GM12878 (cell line): ENCODE data around the gene DRD3. TPM values are rescaled to one million over a fixed set of nuclear protein-coding genes. Genes with fewer than 3 reads are reported as not detected.

Experiments used
- ATAC-seq: fragments of 200-7000 bp; cut with Tn5 transposase; 3 replicates; pipeline ENCODE4 v1.9.1; 2020; ENCODE audit warnings: mild to moderate bottlenecking, moderate library complexity
- BruUV-seq: library from RNA; stranded (reverse); fragments of 400-500 nt; replicated peaks from 2 replicates; lab custom pipeline; 2021; lab: Mats Ljungman, UMichigan
- CTCF ChIA-PET: fragments of 300-600 bp; sonication (Branson Sonifier 250); formaldehyde crosslinking; extraction: SDS; loops from one replicate; lab custom pipeline; 2021; ENCODE audit warnings: inconsistent platforms; lab: Yijun Ruan, JAX
- POLR2A ChIA-PET: fragments of 350-600 bp; formaldehyde crosslinking; extraction: SDS; loops from one replicate; lab custom pipeline; 2021; ENCODE audit warnings: inconsistent platforms; lab: Charles Lee
- RAD21 ChIA-PET: fragments of 300-600 bp; sonication (Branson Sonifier 250); formaldehyde crosslinking; loops from one replicate; lab custom pipeline; 2023; ENCODE audit warnings: antibody characterized with exemption; ENCODE audit not compliant: unreplicated experiment; lab: Charles Lee
- SMC1A ChIA-PET: fragments of 300-600 bp; sonication (Branson Sonifier 250); formaldehyde crosslinking; loops from one replicate; lab custom pipeline; 2023; ENCODE audit not compliant: unreplicated experiment, uncharacterized antibody; lab: Charles Lee
- DNase-seq: peaks from one replicate; pipeline ENCODE4 v3.0.0-alpha.2; 2011; ENCODE audit warnings: low read depth, low spot score
- FAIRE-seq: peaks from 3 replicates; lab custom pipeline; 2011; peaks lifted over from hg19 to GRCh38; lab: Jason Lieb, UNC
- H2AFZ ChIP-seq: 2 replicates; pipeline ENCODE4 v1.6.0; 2011; ENCODE audit warnings: low read depth, low read length, control low read depth; ENCODE audit not compliant: control insufficient read depth
- H3K27ac ChIP-seq: 2 replicates; pipeline ENCODE4 v1.5.1; 2011; ENCODE audit warnings: control low read depth; ENCODE audit not compliant: control insufficient read depth, insufficient read depth
- H3K27me3 ChIP-seq, 2 experiments: replicated peaks in 1 of 2; 2 replicates each; pipeline versions ENCODE4 v1.6.0 to v1.6.1; 2011; ENCODE audit warnings: low read length in 1 of 2; ENCODE audit not compliant: control insufficient read depth in 2 of 2, insufficient read depth in 2 of 2
- H3K36me3 ChIP-seq, 2 experiments: 2 replicates each; pipeline ENCODE4 v1.5.1; 2011; ENCODE audit warnings: low read length in 1 of 2; ENCODE audit not compliant: control insufficient read depth in 2 of 2, insufficient read depth in 2 of 2
- H3K4me1 ChIP-seq: 2 replicates; pipeline ENCODE4 v1.6.1; 2011; ENCODE audit warnings: mild to moderate bottlenecking, low read length, moderate library complexity, mixed read lengths; ENCODE audit not compliant: control insufficient read depth, insufficient read depth
- H3K4me2 ChIP-seq: 2 replicates; pipeline ENCODE4 v1.6.0; 2011; ENCODE audit warnings: control low read depth; ENCODE audit not compliant: control insufficient read depth, insufficient read depth
- H3K4me3 ChIP-seq: fragments of 200-600 bp; sonication (generic); 2 replicates; pipeline ENCODE4 v1.5.1; 2016
- H3K79me2 ChIP-seq: 2 replicates; pipeline ENCODE4 v1.6.0; 2011; ENCODE audit warnings: low read length; ENCODE audit not compliant: control insufficient read depth, insufficient read depth
- H3K9ac ChIP-seq: 2 replicates; pipeline ENCODE4 v1.8.0; 2011; ENCODE audit warnings: low read length, control low read depth, mixed read lengths; ENCODE audit not compliant: control insufficient read depth, insufficient read depth
- H3K9me3 ChIP-seq: replicated peaks from 3 replicates; pipeline ENCODE4 v1.5.1; 2011; ENCODE audit warnings: mild to moderate bottlenecking, low read length; ENCODE audit not compliant: control insufficient read depth, insufficient read depth
- H4K20me1 ChIP-seq: 2 replicates; pipeline ENCODE4 v1.6.0; 2011; ENCODE audit not compliant: control insufficient read depth, insufficient read depth
- ETV6 ChIP-seq, 2 experiments: fragments of 450-650 bp in 1 of 2; IDR thresholded peaks in 1 of 2; conservative IDR thresholded peaks in 1 of 2; 2 replicates each; pipeline ENCODE4 v1.6.1; 2014; ENCODE audit warnings: antibody characterized with exemption in 1 of 2, borderline replicate concordance in 1 of 2, low read depth in 1 of 2, mild to moderate bottlenecking in 1 of 2, moderate library complexity in 1 of 2
- HSF1 ChIP-seq: fragments of 150-350 bp; IDR thresholded peaks from 2 replicates; pipeline ENCODE4 v1.6.1; 2014; ENCODE audit warnings: mild to moderate bottlenecking, low read depth, low read length
- SPI1 ChIP-seq: IDR thresholded peaks from 2 replicates; pipeline ENCODE4 v1.6.1; 2011; ENCODE audit warnings: low read depth, mild to moderate bottlenecking, low read length, moderate library complexity, borderline replicate concordance; ENCODE audit not compliant: insufficient read depth
- WGBS: methylation state at CpG from one replicate; pipeline ENCODE4 v1.1.6; 2016; ENCODE audit warnings: low lambda C conversion rate; ENCODE audit not compliant: insufficient replicate concordance, insufficient coverage; ENCODE audit errors: missing lambda C conversion rate; 5-methylcytosine and 5-hydroxymethylcytosine counted together
- in situ Hi-C: fragments of 300-500 bp; cut with MboI; formaldehyde crosslinking; loops from 9 replicates; pipeline ENCODE4 v1.14.3; 2018; ENCODE audit warnings: mixed read lengths
- intact Hi-C: fragments of 100-400 bp; cut with micrococcal nuclease; formaldehyde crosslinking; loops from one replicate; pipeline ENCODE4 v1.14.2; 2022; ENCODE audit not compliant: unreplicated experiment
- polyA plus RNA-seq, 11 experiments: library from polyadenylated mRNA; depleted of rRNA in 4 of 11; unstranded in 6 of 11; stranded (reverse) in 5 of 11; fragments of >200 nt; fragmentation: Nextera tagmentation in 4 of 11; fragmentation: Illumina TruSeq in 1 of 11; extraction: Ambion mirVana in 4 of 11; extraction: Trizol in 1 of 11; gene quantifications; 1 replicate in 1 of 11; 2 replicates in 10 of 11; pipeline versions ENCODE4 v1.2.1 to v1.2.3, GENCODE V29; 2011 to 2016; ENCODE audit warnings: inconsistent platforms in 2 of 11, missing spikeins in 2 of 11, low read depth in 1 of 11
- total RNA-seq, 4 experiments: library from RNA; depleted of rRNA in 3 of 4; stranded (reverse); fragments of >200 nt in 3 of 4; fragmentation: Illumina TruSeq in 1 of 4; extraction: Trizol in 1 of 4; gene quantifications; 2 replicates each; pipeline versions ENCODE4 v1.2.1 to v1.2.3, GENCODE V29; 2013 to 2021
- TF ChIP-seq, protein P1 (sequence below): fragments of 450-650 bp; formaldehyde crosslinking; IDR thresholded peaks from 2 replicates; pipeline ENCODE4 v1.5.0; 2022; ENCODE audit warnings: mild to moderate bottlenecking, missing genetic modification characterization

The DRD3 gene
- total and polyA plus RNA-seq, 10 of the 15 experiments (the other 5 are each of a cell fraction or from before 2014, with no cell fraction given): not detected

DNA sequence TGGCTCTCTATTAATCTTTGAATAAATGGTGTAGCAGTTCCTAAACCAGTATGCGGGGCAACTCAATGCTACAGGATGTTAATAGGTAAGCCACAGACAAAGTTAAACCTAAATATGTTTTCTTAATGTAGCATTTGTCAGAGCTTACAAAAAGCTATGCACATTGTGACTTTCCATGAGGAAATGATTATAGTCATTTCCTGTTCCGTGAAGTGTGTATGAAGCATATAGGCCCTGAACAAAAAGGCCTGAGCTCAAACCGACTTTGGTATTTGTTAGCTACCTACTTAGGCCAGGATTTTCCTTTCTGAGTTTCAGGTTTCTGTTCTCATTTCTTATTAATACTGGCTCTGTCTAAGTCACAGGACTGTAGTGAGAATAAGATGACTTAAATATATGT lies 44.3 kb upstream of the DRD3 start:
- TF ChIP-seq ETV6 (conservative IDR thresholded peaks at IDR 0.05 in 1 of 2, IDR thresholded peaks at IDR 0.05 in 1 of 2; ENCODE audit: borderline replicate concordance in 1 of 2, low read depth in 1 of 2): peak in 1 of 2 experiments; percentile 70; a peak in 1 of 4 replicates
- no peak for TF ChIP-seq HSF1
- TF ChIP-seq SPI1: 0 out of 2 replicates have a peak, but pooled peaks have one; percentile 7
- TF ChIP-seq, protein P1, sequence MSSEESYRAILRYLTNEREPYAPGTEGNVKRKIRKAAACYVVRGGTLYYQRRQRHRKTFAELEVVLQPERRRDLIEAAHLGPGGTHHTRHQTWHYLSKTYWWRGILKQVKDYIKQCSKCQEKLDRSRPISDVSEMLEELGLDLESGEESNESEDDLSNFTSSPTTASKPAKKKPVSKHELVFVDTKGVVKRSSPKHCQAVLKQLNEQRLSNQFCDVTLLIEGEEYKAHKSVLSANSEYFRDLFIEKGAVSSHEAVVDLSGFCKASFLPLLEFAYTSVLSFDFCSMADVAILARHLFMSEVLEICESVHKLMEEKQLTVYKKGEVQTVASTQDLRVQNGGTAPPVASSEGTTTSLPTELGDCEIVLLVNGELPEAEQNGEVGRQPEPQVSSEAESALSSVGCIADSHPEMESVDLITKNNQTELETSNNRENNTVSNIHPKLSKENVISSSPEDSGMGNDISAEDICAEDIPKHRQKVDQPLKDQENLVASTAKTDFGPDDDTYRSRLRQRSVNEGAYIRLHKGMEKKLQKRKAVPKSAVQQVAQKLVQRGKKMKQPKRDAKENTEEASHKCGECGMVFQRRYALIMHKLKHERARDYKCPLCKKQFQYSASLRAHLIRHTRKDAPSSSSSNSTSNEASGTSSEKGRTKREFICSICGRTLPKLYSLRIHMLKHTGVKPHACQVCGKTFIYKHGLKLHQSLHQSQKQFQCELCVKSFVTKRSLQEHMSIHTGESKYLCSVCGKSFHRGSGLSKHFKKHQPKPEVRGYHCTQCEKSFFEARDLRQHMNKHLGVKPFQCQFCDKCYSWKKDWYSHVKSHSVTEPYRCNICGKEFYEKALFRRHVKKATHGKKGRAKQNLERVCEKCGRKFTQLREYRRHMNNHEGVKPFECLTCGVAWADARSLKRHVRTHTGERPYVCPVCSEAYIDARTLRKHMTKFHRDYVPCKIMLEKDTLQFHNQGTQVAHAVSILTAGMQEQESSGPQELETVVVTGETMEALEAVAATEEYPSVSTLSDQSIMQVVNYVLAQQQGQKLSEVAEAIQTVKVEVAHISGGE (CRISPR knock-in tag): no peak
- TF ChIP-seq, all 136 proteins: peak for 2
- Histone ChIP-seq H2AFZ (no peak overlapping the region), H4K20me1 (no peaks in the 10 kb centered on the region), H3K4me2 (no peak overlapping the region), H3K9ac (no peak overlapping the region), H3K9me3 (peaks cover 15% of the 10 kb centered on the region), H3K36me3 (no peaks in the 10 kb centered on the region), H3K79me2 (no peaks in the 10 kb centered on the region), H3K4me3 (no peak overlapping the region), H3K27ac (no peak overlapping the region), H3K27me3 (no peaks in the 10 kb centered on the region), H3K4me1 (peaks cover 9% of the 10 kb centered on the region; the same call in 1 of the 2 replicates)
- FAIRE-seq (no peak), ATAC-seq (peak; percentile 78), DNase-seq (peak; percentile 11)
- in situ Hi-C loops: no loop called here
- ChIA-PET POLR2A (no interaction called here), RAD21 (interaction anchor here (1.4 kb wide), 1 partner anchor 10 kb away, joined by 5 read pairs; no protein-coding TSS in a partner anchor), CTCF (interaction anchor here (1.2 kb wide), 1 partner anchor 68 kb away, joined by 4 read pairs; no protein-coding TSS in a partner anchor), SMC1A (interaction anchor here (0.6 to 1.9 kb wide), 4 partner anchors 9 to 196 kb away, joined by 3 to 4 read pairs (median 4); no protein-coding TSS in a partner anchor)
- BruUV-seq: no TSS peak
- 55% methylated on average over 3 of the region's 3 CpGs for WGBS
- intact Hi-C loops: no loop called here
